Hematopoietic multipotent progenitor cell treated with erythropoietin and hydrocortisone succinate and interleukin-3 and kit ligand, for 17 days (in vitro differentiated cells): ENCODE measurements around the gene ABCC1.
"Not testable (repeated sequence)": the region's sequence is repeated elsewhere in the genome, so short reads cannot be mapped to it uniquely, and the experiment has no call there.

Experiments
- DNase-seq: peaks from one replicate; pipeline ENCODE4 v3.0.0-alpha.2; 2015; ENCODE audit warnings: low spot score

The ABCC1 gene

DNA sequence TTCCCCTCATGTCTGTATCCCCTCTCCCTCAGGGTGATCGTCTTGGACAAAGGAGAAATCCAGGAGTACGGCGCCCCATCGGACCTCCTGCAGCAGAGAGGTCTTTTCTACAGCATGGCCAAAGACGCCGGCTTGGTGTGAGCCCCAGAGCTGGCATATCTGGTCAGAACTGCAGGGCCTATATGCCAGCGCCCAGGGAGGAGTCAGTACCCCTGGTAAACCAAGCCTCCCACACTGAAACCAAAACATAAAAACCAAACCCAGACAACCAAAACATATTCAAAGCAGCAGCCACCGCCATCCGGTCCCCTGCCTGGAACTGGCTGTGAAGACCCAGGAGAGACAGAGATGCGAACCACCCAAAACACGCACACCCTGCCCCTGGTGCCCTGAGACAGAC, 191.7 kb downstream of the ABCC1 start:
- DNase-seq, result no peak

DNA sequence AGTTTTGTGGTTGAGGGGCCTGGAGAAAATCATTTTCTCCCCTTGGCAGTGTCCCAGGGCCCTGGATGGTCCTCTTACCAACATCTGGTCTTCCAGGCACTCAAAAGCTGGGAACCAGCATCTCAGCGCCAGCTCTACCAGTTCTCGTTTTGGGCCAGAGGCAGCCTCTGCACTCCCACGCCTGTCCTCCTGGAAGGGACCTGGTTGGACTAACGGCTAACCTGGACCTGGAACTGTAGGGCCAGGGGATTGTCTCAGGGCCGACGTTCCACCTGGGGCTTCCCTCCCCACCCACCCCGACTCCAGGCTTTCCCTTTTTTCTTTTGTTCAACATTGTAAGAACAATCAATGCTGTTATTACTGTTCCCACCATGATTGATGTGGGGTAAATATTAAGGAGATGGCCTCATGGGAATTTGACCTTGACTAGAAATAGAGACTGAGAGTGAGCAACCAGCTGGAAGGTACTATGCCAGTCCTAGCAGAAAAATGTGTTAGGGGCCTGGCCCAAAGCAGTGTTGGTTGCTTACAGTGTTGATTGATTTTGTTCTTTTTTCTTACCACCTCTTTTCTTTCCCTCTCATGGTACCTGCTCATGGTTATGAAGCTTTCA, 192.5 kb downstream of the ABCC1 start:
- DNase-seq, result no peak

DNA sequence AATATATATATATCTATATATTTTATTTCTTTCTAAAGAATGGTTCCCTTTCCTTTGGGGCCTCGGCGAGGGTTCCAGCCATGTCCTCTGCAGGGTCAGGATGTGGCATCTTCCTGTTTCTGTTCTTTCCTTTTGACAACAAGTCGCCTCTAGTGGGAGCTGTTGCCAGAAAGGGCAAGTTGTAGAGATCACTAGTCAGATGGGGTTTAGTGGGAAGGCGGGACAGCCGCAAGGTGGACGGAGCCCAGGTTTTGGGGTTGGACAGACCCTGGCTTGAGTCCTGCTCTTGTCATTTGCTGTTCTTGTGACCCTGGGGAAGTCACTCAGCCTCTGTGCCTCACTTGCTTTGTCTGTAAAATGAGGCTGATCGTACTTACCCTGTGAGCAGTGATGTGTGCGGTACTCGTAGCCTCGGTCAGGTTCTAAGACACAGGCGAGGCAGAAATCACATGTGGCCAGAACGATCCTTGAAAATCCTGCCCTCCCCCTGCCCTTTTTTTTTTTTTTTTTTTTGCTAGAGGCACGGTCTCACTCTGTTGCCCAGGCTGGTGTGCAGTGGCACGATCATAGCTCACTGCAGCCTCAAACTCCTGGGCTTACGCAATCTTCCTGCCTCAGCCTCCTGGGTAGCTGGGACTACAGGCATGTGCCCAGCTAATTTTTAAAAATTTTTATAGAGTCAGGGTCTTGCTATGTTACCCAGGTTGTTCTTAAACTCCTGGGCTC, 193.8 kb downstream of the ABCC1 start:
- DNase-seq, result peak; percentile 7

DNA sequence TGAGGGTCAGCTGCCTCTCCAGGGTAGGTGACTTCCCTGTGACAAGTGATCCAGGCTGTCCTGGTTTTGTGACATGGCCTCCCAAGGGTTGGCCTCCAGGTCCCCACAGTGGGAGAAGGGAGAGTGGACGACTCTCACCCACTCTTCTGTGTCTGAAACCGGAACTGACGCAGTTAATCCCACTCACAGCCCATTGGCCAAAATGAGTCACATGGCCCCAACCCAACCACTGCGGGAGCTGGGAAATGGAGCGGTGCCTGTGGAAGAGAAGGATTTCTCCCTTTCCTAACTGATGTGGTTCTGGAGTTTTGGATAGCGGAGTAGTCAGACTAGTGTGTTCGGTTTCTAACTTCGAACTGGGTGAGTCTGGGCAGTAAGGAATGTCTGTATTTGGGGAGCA, 194.5 kb downstream of the ABCC1 start:
- DNase-seq, result no peak

DNA sequence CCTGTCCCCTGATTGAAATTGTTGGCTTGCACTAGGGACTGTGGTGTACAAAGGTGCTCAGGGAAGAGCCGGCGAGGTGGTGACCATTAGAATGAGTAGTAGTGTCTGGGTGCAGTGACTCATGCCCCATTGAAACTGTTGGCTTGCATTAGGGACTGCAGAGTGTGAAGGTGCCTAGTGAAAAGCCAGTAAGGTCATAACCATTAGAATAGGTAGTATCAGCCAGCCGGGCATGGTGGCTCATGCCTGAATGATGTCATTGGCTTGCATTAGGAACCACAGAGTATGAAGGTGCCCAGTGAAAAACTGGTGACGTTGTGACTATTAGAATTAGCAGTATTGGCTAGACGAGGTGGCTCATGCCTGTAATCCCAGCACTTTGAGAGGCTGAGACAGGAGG, 195.0 kb downstream of the ABCC1 start:
- no peak for DNase-seq

DNA sequence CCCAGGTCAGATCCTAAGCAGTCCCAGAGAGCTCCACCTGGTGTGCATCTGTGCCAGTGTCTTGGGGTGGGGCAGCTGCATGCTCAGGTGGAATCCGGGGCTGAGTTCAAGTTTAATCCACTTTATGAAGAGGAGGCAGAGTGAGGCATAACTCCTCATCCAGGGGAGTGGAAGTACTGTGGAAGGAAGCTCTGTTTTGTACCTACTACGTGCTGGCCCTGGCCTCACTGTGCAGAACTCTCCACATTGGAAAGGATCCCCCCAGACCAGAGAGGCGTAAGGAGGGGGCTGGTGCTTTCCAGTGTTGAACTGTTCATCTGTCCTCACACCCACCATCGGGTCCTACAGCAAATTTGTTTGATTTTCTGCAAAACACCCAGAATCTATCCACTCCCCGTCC, 195.9 kb downstream of the ABCC1 start:
- no peak for DNase-seq

DNA sequence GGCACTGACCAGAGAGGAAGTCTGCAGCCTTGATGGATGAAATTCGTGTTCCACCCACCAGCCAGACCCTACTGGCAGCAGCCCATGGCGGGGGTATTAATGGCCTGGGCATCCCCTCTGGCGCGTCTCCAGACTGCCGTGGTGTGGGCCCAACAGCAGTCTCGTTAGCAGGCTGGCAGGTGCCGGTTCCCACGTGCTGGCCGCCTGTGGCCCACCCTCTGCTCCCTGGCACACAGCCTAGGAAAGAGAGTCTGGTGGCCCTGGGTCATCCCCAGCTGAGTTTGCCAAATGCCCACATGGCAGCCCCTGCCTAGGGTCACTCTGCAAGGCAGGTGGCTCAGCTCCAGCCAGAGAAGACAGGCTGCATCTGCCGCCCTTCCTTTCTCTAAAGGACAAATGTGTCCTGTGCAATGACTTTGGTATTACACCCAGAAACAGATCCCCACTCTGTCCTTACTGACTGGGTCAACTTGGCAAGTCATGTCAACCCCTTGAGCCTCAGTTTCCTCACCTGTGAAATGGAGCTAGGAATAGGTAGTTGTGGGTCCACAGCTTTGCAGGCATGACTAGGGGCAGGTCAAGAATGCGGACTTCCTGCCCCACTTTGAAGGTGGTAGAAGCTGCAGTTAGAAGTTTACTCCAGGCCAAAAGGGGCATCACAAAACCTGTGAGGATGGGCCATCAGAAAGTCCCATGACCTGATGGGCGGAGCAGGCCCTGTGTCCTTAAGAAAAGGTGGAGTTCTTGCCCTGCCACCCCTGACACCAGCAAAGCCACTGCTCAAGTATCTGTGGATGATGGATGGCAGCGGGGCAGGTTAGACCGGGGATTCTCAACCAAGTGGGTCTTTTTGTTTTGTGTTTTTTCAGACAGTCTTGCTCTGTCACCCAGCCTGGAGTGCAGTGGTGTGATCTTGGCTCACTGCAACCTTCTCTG, 197.2 kb downstream of the ABCC1 start:
- DNase-seq, result no peak

DNA sequence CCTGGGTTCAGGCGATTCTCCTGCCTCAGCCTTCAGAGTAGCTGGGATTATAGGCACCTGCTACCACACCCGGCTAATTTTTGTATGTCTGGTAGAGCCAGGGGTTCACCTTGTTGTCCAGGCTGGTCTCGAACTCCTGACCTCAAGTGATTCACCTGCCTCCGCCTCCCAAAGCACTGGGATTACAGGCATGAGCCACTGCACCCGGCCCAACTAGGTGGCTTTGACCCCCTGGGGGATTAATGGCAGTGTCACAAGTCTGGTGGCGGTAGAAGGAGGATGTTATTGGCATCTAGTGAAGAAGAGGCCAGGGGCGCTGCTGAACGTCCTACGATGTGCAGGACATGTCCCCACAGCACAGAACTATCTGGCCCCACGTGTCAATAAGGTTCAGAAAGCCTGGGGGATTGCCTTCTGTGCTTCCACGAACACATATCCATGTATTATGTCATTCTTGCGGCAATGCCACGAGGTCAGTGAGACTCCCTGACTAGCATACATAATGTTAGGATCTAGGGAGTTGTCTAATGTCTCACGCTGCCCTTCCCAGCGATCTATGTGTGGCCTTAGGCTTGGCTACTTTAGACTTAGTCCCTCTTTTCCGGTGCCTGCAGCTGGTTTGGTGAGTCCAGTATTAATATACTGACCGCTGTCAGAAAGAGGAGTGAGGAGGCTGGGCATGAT, 198.0 kb downstream of the ABCC1 start:
- DNase-seq, result no peak

DNA sequence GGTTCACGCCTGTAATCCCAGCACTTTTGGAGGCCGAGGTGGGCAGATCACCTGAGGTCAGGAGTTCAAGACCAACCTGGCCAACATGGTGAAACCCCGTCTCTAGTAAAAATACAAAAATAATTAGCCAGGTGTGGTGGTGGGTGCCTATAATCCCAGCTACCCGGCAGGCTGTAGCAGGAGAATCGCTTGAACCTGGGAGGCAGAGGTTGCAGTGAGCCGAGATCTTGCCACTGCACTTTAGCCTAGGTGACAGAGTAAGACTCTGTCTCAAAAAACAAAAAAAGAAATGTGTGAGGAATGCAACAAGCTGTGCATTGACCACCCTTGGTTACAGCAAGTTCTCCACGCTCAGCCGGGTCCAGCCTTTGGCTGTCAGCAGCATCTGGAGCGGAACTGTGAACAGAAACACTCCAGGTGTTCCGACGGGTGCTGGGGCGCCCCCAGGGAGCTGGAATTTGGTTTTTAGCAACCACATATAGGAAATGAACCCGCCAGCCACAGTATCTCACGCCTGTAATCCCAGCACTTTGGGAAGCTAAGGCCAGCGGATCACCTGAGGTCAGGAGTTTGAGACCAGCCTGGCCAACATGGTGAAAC, 198.7 kb downstream of the ABCC1 start:
- not testable (repeated sequence) for DNase-seq

DNA sequence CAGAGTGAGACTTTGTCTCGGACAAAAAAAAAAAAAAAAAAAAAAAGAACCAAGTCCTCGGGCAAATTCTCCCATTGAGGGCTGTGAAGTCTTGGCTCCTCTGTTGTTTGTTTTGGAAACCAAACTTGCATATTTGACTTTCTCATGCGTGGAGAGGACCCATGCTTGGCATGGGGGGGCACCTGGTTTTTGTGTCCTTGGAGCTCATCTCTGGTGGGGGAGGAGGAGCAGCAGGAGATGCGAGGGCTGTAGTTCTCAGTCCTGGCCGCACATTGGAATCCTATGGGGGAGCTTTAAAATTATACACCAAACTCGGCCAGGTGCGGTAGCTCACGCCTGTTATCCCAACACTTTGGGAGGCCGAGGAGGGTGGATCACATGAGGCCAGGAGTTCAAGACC, 199.3 kb downstream of the ABCC1 start:
- no peak for DNase-seq

DNA sequence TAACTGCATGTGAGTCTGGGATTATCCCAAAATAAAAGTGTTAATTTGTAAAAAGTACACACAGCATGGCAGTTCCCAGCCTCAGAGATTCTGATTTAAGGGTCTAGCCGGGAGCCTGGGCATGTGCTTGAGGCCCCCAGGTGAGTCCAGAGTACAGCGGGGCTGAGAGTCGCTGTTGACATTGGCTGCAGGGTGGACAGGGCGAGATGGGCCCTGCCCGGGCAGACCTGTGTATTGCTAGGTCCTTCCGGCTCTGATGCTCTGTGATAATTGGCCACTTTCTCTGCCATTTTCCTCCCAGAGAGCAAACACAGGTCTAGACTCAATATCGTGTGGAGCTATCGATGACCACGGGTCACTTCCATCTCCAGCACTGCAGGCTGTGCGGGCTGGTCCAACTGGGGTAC, 200.3 kb downstream of the ABCC1 start:
- no peak for DNase-seq

DNA sequence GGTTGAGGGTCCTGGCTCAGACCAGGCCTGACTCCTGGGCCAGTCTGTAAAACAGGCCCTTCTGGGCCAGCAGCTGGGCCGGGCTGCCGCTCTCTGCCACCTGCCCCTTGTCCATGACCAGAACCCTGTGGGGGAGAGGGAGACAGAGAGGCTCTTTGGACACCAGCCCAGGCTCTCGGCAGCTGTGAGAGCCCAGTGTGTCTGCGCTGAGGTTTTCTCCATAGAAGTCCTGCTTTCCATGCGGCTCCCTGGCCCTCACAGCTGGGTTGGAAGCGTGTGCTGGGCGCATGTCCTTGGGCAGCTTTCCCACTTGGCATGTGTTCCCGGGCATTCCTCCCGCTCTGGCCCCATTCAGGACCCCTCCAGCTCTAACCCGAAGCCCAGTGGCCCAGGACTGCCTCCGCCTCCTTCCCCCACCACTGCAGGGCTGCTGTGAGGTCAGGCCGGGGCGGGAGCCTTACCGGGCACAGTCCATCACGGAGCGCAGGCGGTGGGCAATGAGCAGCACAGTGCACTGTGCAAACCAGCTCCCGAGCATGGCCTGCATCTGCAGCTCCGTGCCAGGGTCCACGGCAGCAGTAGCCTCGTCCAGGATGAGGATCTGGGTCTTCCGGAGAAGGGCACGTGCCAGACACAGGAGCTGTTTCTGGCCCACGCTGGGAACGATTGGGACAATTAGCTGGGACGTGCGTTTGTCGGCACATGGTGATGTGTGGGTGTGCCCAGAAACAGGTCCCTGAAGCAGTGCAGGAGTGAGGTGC, 200.9 kb downstream of the ABCC1 start:
- DNase-seq, result no peak

DNA sequence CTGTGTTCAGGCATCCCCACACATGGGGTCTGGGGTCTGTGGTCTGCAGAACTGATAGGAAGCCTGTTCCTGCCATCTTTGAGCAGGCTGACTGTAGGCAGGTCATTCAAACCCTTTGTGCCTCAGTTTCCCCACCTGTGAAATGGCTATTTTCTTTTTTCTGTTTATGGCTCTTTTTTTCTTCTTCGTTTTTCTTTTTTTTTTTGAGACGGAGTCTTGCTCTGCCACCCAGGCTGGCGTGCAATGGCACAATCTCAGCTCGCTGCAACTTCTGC, 201.4 kb downstream of the ABCC1 start:
- no peak for DNase-seq

DNA sequence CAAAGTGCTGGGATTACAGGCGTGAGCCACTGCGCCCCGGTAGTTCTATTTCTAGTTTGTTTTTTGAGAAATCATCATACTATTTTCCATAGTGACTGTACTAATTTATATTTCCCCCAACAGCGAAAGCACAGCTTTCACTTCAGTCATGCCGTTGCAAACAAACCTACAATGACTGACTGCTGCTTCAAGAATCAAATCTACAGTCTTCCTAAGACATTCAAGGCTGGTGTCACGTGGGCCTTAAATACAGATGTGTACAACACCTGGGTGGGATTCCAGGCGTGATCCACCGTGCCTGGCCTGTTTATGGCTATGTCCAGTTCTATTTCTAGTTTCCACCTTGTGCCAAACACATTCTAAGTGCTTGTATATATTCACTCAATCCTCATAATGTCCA, 201.9 kb downstream of the ABCC1 start:
- DNase-seq, result no peak

DNA sequence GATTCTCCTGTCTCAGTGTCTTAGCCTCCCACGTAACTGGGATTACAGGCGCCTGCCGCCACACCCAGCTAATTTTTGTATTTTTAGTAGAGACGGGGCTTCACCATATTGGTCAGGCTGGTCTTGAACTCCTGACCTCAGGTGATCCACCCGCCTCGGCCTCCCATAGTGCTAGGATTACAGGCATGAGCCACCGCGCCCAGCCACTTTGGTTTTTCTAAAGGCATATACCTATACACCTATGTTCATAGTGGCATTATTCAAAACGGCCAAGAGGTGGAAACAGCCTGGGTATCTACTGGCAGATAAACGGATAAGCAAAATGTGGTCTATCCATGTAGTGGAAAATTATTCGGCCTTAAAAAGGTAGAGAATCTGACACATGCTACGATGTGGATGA, 203.6 kb downstream of the ABCC1 start:
- DNase-seq, result not testable (repeated sequence)

DNA sequence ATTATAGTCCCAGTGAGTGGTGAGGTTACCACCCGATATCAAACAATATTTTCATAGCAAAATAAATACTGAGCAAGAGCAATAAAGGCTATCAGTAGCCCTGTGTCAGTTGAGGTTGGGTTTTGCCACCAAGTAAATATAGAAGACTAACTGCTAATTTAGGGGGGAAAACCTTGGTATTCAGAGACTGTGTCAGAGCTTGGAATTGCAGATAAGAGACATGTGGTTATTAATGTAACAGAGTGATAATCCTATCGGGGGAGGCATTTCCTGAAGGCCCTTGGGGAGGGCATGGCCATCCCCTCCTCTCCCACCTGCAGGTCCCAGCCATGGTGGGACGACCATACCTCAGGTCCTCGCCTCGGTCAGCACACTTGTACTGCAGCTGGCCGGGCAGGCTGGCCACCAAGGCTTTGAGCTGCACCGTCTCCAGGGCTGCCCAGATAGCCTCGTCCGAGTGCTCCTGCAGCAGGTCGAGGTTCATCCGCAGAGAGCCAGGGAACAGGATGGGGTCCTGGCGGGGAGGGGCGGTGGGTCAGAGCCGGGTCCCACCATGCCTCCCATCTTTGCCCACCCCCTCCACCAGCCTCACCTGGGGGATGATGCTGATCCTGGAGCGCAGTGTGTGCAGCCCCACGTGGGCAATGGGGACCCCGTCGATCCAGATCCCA, 205.0 kb downstream of the ABCC1 start:
- DNase-seq, result no peak

DNA sequence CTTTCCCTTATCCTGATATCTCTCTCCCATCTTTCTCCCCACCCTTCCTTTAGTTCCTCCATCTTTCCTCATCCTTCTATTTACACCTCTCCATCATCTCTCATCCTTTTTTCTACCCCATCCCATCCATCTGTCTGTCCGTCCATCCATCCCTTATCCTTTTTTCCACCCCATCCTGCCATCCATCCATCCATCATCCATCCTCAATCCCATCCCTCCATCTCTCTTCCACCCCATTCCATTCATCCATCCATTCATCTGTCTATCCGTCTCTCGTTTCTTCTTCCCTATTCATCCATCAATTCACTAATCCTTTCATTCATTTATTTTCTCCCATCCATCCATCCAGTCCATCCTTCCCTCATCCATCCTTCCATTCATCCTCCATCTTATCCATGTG, 205.8 kb downstream of the ABCC1 start:
- DNase-seq, result no peak

DNA sequence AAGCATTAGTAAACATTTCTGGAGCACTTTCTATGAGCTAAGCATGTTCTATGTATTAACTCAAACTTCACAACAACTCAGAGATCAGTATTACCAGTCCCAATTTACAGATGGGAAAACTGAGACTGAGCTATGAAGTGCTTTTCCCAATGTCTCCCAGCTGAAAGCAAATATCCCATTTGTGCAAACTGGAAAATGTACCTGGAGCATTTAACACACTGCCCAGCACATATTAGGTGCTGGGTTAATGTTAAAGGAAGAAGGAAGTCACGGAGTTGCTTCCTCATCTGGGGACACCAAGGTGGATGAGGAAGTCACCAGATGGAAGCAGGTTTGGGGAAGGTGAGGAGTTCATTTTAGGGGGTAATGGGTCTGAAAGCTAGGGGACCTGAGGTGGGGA, 207.8 kb downstream of the ABCC1 start:
- no peak for DNase-seq

DNA sequence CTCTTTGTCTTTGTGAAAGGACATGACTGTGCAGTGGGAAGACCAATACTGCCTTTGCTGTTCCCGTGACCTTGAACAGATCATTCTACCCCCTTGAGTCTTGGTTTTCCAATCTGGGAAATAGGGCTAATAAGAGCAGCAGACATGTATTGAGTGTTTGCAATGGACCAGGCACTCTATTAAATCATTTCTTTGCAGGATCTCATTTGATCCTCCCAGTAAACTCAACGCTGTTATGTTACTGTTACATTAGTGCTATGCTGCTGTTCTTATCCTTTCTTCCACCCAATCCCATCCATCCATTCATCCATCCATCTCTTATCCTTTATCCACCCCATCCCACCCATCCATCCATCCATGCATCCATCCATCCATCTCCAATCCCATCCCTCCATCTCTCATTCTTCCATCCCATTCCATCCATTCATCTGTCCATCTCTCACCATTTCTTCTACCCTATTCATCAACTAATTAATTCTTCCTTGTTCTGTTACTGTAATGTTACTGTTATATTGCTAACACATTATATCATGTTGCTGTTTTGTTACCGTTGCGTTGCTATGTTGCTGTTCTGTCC, 208.8 kb downstream of the ABCC1 start:
- no peak for DNase-seq

DNA sequence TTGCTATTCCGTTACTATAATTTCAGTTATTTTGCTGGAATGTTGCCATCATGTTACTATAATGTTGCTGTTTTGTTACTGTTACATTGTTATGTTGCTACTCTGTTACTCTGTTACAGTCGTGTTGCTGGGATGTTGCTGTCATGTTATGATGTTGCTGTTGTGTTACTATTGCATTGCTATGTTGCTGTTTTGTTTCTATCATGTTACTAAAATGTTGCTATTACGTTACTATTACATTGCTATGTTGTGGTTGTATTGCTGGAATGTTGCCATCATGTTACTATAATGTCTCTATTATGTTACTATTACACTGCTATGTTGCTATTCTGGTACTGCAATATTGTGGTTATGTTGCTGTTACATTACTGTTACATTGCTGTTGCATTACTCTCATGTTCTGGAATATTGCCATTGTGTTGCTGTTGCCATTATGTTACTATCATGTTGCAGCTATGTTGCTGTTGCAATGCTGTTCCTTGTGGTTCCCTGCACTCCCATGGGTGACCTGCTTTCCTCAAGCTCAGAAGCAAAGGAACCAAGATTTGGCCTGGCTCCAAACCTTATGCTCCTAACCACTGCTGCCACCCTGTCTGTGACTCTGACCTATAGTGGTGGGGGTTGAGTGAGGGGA, 209.4 kb downstream of the ABCC1 start:
- no peak for DNase-seq
